CD4-positive, alpha-beta T cell treated with Interleukin-6 at 100 ng/mL for 8 hours (primary cell): Measurements from ENCODE around the gene GSTO1.

Experiments
- DNase-seq: peaks from one replicate; pipeline ENCODE4 v3.0.0-alpha.2; 2020; ENCODE audit warnings: mixed read lengths, low spot score

GSTO1 gene

DNA sequence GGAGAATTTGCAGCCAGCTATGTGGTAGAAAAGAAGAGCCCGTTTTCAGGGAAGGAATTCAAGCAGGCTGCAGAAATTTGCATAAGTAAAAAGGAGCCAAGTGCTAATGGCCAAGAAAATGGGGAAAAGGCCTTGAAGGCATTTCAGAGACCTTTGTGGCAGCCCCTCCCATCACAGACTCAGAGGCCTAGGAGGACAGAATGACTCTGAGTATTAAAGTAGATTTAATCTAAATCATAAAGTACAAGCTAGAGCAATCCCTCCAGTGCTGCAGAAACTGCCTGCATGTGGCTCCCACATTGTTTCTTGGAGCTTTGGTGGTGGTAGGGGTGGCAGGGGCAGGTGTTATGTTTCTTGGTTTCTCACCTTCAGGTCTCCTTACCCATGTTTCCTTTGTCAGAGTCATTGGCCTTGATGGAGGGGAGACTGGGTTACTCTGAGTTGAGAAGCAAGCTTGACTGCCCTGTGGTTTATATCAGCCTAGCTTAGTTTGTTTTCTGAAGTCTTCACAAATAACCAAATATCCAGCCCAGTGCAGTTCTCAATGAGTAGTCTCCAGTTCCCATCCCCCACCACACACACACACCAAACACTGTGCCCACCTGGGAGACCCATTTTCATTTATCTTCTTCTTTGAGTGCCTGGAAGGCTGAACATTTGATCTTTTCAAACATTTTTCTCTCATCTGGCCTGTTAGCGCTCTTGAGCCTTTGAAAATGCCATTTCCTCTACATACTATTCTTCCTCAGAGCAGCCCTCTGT lies 49.1 kb downstream of the GSTO1 start:
- no peak for DNase-seq

DNA sequence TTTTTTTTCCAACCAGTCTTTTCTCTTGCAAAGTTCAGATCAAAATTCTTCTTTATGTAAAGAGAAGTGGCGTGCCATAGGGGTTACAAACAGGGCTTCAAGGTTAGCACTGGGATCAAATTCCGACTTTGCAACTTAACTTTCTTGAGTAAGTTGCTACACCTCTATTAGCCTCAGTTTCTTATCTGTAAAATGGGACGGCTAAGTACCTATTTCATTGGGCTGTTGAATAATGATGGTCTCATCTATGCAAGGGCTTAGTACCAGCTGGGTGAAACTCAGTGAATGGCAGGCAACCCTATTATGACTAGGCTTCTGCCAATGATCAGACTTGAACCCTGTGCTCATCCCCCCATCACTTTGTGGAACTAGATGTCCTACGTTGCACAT lies 49.7 kb downstream of the GSTO1 start:
- no peak for DNase-seq

DNA sequence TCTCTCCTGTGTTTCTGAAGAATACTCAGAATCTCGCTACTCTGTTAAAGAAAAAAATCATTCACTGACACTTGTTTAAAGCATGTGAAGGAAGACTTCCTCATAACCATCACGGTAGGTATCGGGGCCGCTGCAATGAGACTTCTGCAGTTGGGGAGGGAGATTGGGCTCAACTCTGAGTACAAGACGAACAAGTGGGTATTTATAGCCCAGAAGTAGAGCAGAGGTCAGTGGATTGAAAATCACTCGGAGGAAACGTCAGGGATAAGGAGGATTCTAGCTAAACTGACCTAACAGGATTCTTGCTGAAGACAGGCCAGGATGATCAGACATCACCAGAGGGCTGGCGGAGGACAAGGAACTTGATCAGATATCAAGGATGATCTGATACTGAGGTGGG lies 50.2 kb downstream of the GSTO1 start:
- no peak for DNase-seq

DNA sequence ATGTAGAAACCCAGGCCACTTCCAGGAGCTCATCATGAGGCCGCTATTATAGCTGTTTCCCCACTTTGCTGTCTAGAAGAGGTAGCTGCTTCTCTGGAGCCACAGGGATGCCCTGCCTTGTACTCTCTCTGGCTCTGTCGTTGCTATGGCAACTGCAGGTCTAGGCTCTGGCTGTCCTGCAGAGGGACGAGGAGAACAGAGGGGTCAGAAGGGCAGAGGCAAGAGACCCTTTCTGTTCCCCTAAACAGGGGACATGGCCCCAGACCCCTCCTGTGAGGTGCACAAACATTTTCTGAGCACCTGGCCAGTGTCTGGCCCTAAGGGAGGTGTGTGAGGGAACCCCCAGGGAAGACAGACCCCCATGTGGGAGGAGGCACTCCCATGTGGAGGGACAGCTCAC lies 52.2 kb downstream of the GSTO1 start:
- no peak for DNase-seq

DNA sequence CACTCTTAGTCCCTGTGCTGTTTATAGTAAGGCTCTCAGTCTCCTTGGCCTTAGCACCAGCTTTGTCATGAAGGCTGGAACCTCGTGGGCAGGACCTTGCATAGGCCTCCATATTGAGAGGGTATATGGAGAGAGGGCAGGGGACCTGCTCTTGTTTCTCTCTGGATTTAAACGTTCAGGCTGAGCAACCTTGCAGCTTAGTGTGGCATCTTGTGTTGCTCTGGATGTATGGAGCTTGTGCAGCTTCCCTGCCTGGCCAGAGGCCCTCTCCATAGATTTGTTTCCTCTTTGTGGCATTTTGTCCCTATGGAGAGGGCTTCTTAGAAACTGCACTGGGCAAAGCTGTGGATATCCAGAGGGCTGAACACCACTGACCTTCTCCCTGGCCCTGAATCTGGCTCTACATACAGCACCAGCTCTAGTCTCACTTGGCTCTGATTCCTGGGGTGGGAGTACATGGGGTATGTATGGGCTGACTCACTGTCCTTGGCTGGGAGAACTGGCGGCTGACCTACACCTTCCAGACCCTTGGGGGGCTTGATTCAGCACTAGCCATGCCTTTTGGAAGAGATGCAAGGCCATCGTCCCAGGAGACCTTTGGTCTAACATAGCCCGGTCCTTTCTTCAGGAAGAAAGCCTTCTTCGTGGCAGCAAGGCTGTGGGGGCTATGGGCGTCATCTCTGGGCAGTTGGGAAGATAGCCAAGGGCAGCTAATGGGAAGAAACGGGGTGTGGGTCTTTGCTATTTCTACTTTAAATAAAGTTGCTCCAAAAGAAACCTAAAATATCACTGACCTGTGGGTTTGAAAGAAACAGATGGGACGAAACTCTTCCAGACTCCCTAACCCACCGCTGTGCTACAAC lies 53.1 kb downstream of the GSTO1 start:
- DNase-seq = no peak

DNA sequence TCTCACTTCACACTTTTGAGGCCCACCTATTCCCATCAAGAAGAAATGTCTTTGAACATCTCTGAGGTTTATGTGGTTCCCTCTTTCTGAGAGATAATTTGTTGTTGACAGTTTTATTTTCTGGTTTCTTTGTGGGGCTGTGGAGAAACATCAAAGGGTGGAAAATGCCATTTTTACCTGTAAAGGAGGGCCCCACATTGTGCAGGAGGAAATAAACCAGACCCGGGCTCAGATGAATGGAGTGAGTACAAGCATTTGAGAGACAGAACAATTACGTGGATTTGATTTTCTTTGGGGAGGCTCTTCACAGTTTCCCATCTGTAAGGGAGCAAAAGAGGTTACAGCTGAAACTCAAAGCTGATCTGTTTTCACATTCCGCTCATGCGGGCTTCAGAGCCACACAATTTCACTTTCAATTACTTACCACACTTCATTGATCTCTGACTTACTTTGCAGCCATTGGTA lies 53.8 kb downstream of the GSTO1 start:
- peak; percentile 42 for DNase-seq

DNA sequence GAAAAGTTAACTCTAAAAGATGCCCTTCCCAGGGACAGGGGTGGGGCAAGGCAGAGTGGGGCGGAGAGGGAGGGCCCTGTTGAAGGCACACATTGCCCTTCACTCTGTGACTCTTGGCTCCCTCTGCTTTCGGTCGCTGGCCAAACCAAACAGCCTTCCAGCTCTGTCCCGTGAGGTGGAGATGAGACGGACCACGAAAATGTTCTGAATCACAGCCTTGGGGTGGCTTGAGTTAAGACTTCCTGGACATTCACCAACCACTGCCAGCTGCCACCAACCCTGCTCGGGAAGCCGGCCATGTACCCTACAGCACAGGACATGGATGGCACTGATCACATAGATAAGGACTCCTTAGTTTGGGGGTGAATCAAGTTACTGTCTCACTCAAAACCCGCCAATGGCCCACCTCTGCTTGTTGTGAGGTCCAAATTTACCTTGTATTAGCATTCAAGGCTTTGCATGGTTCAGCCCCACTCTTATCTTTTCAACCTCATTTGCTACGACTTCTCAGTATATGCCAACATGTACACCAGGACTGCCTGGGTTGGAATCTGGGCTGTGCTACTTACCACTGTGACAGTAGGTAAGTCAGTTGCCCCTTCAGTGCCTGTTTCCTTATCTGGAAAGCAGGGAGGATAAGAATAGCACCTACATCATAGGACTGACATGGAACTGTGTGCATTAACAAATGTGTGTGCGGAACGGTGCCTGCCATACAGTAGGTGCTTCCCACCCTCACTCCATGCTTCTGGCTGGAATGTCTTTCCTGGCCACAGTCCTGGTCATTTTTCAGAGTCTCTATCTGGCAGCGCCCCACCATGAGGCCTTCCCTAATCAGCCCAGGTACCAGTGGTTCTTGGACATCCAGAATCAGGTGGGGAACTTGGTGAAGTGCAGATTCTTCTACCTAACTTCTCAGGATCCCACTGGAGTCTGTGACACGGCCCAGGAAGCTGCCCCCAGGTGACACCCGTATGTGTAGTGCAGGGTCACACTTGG lies 55.6 kb downstream of the GSTO1 start:
- no peak for DNase-seq

DNA sequence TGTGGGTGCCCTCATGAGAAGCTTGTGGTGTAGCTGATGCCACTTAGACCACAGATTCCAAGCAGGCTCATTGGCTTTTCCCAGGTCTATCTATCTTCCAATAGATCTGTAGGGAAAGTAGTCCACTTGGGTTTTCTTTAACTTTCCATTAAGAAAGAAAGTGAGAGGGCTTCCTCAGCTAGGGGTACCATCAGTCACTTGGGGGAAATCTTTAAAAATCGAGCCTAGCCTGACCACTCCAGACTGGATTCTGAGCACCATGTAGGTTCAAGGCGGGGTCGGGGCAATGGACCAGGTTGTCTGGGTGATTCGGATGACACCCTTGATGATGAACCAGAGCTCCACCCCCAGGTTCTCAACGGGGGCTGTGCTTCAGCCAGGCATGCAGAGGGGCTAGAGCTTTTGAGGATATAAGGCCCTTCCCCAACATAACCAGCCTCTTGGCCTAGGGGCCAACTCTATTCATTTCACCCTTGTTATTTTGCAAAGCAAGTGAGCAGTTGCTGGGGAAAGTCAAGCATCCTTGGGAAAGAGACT lies 56.6 kb downstream of the GSTO1 start:
- no peak for DNase-seq

DNA sequence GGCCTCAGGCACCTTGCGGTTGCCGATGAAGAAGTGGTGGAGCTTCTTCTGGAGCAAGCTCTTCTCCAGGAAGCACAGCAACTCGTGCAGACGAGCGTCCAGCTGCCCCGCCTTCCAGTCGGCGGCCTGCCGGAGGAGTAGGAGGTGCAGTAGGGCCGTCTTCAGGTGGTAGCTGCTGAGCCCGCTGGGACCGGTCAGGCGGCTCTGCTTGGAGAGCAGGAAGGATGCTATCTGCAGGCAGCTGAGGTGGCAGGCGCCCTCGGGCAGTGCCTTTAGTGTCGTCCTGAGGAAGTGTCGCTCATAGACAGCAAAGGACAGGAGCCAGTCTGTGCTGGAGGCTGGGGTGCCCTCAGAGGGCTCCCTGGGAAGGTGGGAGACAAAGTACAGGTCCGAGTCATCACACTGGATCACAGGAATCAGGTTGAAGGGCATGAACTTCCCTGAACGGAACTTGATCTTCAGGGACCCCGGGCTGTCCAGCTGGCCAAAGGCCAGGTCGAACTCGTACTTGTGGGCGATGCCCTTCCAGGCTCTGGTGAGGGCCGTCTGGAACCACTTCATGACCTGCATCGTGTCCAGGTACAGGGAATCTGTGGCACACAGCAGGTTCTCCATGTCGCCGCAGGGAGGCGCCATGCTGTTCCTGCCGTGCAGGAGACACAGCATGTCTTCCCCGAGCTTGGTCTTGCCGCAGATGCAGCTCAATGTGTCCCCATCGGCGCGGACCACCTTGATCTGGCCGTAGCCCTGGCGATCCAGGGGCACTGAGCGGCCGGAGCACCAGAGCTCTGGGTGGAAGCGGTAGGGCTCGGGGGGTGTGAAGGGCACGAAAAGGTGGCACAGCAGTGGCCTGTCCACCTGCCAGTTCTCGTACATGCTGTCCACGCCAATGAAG lies 60.1 kb downstream of the GSTO1 start:
- no peak for DNase-seq

DNA sequence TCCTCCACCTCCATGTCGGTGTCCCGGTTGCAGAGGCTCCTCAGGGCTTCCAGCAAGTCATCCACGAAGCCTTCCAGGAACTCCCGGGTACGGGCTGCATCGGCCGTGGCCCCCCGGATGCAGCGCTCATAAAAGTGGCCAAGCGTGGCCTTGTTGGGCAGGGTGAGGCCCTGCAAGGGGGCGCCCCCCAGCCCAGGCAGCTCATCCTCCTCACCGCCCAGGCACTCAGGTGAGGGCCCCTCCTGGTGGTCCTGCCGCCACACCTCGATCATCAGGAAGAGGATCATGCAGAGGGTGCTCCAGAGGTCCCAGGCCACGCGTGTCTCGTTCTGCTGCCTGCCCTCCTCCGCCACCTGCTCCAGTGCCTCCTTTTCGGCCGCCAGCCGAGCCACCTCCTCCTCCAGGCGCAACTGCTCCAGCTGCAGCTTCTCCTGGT lies 60.8 kb downstream of the GSTO1 start:
- no peak for DNase-seq

DNA sequence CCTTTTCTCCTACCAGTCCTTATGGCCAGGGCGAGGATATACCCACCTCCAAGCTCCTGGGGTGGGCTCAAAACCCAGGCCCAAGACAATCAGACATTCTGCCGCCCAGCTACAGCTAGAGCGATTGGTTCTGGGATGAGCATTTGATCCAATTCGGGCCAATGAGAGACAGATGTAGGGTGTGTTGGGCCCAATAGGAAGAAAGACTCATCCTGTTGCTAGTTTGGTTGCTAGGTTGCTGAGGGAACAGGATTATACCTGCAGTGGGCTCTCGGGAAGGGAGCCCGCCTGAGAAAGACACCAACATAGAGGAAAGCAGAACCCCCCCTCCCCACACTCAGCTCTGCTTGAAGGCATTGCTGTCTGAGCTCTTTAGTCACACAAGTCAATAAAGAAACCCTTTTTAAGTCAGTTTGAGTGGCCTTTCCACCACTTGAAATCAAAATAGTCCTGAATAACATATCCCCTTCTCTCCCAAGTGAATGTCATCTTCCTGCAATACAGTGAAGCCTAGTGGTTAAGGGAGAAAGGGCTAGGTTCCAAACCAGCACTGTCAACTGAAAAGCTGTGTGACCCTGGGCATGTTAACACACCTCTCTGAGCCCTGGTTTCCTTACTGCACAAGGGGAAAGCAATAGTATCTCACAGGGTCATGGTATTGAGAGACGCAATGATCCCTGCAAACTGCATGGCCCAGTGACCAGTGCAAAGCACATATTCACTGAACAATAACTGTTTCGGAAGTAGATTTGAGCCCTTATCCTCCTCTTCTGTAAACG lies 61.8 kb downstream of the GSTO1 start:
- no peak for DNase-seq
